Prostate gland (tissue), 2 donors: Measurements from ENCODE around the gene RNF152. TPM values are rescaled to one million over a fixed set of nuclear protein-coding genes. Genes with fewer than 3 reads are reported as not detected.

Source experiments
- DNase-seq: peaks from one replicate; pipeline ENCODE4 v3.0.0-alpha.2; 2019; ENCODE audit warnings: low spot score
- H3K27ac ChIP-seq, 2 donors: fragments of 200-600 bp; sonication (generic); 2 replicates each; pipeline ENCODE4 v1.5.1; 2017 to 2019
- H3K27me3 ChIP-seq: fragments of 200-600 bp; sonication (generic); replicated peaks from 2 replicates; pipeline ENCODE4 v1.5.1; 2019; ENCODE audit not compliant: insufficient read depth
- H3K36me3 ChIP-seq, 2 donors: fragments of 200-600 bp; sonication (generic); 1 replicate in 1 of 2; 2 replicates in 1 of 2; pipeline versions ENCODE4 v1.5.1 to v1.8.1; 2017 to 2019
- H3K4me1 ChIP-seq: fragments of 200-600 bp; sonication (generic); replicated peaks from 2 replicates; pipeline ENCODE4 v1.5.1; 2019
- H3K4me3 ChIP-seq, 2 donors: fragments of 200-600 bp; sonication (generic); 2 replicates each; pipeline ENCODE4 v1.5.1; 2017 to 2019
- H3K9me3 ChIP-seq: fragments of 200-600 bp; sonication (generic); 2 replicates; pipeline ENCODE4 v1.5.1; 2017
- POLR2A ChIP-seq: fragments of 450-650 bp; IDR thresholded peaks from one replicate; pipeline ENCODE4 v1.6.1; 2016; ENCODE audit warnings: antibody characterized with exemption, mild to moderate bottlenecking
- POLR2AphosphoS5 ChIP-seq: sonication (generic); formaldehyde crosslinking; IDR thresholded peaks from one replicate; pipeline ENCODE4 v1.6.1; 2017; ENCODE audit warnings: antibody characterized with exemption
- whole genome bisulfite sequencing: methylation state at CpG from one replicate; pipeline ENCODE4 v1.1.5; 2018; 5-methylcytosine and 5-hydroxymethylcytosine counted together
- intact Hi-C: fragments of 100-400 bp; cut with DNase I; formaldehyde crosslinking; loops from one replicate; pipeline ENCODE4 v1.14.2; 2022
- total RNA-seq, 2 donors: library from RNA; depleted of rRNA; stranded (reverse); fragments of >200 nt; gene quantifications; one replicate each; pipeline ENCODE4 v1.1.0, GENCODE V29; 2016
- TF ChIP-seq, protein P1 (sequence below), 4 experiments: fragments of 200-600 bp in 2 of 4; fragments of 450-650 bp in 2 of 4; sonication (generic) in 2 of 4; IDR thresholded peaks; 1 replicate in 3 of 4; 2 replicates in 1 of 4; pipeline ENCODE4 v1.5.1; 2016 to 2019; ENCODE audit warnings: antibody characterized with exemption in 4 of 4, mild to moderate bottlenecking in 2 of 4, moderate library complexity in 2 of 4

Gene RNF152
- total RNA-seq, 2 donors from 2014 or later, result 15.5 to 38.9 TPM

DNA sequence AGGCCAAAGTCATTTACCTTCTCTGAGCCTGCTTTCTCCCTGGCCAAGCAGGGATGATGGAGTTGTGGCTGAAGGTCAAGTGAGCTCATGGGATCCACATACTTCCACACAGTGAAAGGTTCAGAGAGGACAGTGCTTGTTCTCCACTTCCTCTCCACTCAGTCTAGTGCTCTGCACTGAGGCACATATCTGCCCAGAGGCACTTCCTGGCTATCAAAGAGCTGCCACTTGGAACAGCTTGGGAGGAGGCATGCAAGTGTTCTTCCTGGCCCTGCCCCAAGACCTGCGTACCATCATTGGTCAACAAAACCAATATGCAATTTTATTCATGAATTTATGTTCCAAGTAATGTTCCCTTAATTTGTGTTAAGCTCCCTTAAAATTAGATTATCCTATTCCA, 71.9 kb downstream of the RNF152 start:
- no peaks in the 10 kb centered on the region for H3K36me3 ChIP-seq
- no peak overlapping the region for H3K4me3 ChIP-seq
- TF ChIP-seq POLR2A (no peak), POLR2AphosphoS5 (no peak)
- TF ChIP-seq, protein P1, sequence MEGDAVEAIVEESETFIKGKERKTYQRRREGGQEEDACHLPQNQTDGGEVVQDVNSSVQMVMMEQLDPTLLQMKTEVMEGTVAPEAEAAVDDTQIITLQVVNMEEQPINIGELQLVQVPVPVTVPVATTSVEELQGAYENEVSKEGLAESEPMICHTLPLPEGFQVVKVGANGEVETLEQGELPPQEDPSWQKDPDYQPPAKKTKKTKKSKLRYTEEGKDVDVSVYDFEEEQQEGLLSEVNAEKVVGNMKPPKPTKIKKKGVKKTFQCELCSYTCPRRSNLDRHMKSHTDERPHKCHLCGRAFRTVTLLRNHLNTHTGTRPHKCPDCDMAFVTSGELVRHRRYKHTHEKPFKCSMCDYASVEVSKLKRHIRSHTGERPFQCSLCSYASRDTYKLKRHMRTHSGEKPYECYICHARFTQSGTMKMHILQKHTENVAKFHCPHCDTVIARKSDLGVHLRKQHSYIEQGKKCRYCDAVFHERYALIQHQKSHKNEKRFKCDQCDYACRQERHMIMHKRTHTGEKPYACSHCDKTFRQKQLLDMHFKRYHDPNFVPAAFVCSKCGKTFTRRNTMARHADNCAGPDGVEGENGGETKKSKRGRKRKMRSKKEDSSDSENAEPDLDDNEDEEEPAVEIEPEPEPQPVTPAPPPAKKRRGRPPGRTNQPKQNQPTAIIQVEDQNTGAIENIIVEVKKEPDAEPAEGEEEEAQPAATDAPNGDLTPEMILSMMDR (IDR thresholded peaks at IDR 0.05), result no peak
- intact Hi-C loops, result no loop called here
- H3K27me3 ChIP-seq, result no peaks in the 10 kb centered on the region
- no peaks in the 10 kb centered on the region for H3K9me3 ChIP-seq
- H3K4me1 ChIP-seq, result no peaks in the 10 kb centered on the region
- WGBS, result 93% methylated on average over 1 of the region's 1 CpG
- DNase-seq, result no peak
- no peak overlapping the region for H3K27ac ChIP-seq

DNA sequence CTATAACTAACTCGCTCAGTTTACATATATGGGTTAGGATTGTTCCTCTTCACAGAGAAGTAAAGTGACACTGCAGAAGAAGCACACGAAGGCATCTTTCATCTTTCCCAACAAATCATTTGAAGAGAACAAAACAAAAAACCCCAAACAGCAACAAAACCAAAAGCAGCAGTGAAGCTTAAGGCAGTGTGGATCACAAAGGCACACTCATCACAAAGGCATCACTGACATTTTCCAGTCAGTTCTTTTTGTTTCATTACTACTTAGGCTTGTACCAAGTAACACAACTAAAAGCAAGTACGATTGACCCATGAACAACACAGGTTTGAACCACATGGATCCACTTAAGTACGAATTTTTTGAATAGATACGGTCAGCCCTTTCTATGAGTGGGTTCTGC, 75.7 kb downstream of the RNF152 start:
- Histone ChIP-seq H3K36me3 (no peaks in the 10 kb centered on the region), H3K4me3 (no peak overlapping the region), H3K4me1 (no peaks in the 10 kb centered on the region), H3K27ac (no peak overlapping the region), H3K27me3 (no peaks in the 10 kb centered on the region), H3K9me3 (no peaks in the 10 kb centered on the region)
- TF ChIP-seq, protein P1 (IDR thresholded peaks at IDR 0.05), result no peak
- TF ChIP-seq POLR2AphosphoS5, result no peak
- TF ChIP-seq POLR2A, result no peak
- intact Hi-C loops, result no loop called here
- no peak for DNase-seq
- 95% methylated on average over 5 of the region's 5 CpGs for WGBS

DNA sequence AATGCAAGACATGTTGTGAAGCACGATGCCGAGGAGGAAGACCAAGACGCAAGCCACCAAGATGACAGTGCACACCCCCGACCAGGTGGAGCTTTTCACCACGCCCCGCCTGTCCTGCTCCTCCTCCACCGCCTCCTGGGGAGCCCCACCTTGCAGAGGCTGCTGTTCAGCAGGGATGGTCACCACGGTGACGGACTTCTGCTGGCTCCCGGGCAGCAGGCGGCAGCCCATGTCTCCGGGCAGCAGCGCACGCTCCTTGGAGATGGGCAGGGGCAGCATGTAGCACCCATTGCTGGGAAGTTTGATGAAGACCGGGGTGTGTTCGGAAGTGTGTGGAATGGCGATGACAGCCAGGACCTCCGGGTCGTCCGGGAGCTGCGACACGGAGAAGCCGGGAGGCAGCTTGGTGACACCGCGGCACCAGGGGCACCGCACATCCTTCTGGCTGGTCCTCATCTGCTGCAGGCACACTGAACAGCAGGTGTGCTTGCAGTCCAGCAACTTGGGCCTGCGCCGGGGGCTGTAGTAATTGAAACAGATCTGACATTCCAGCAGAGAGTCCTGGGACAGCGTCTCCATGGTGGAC, 76.8 kb downstream of the RNF152 start:
- no peaks in the 10 kb centered on the region for H3K4me1 ChIP-seq
- H3K27ac ChIP-seq, result no peak overlapping the region
- TF ChIP-seq, protein P1 (IDR thresholded peaks at IDR 0.05), result no peak
- TF ChIP-seq POLR2AphosphoS5 (no peak), POLR2A (no peak)
- intact Hi-C loops, result no loop called here
- DNase-seq, result no peak
- no peak overlapping the region for H3K4me3 ChIP-seq
- WGBS, result 97% methylated on average over 29 of the region's 29 CpGs
- no peaks in the 10 kb centered on the region for H3K27me3 ChIP-seq
- H3K36me3 ChIP-seq, result no peaks in the 10 kb centered on the region
- no peaks in the 10 kb centered on the region for H3K9me3 ChIP-seq

GRCh38 chr18:61808286-61808685, 84.5 kb downstream of the RNF152 start:
- WGBS, result 79% methylated on average over 3 of the region's 3 CpGs
- H3K36me3 ChIP-seq, result no peaks in the 10 kb centered on the region
- no peaks in the 10 kb centered on the region for H3K4me1 ChIP-seq
- H3K27ac ChIP-seq, result no peak overlapping the region
- H3K9me3 ChIP-seq, result no peaks in the 10 kb centered on the region
- H3K4me3 ChIP-seq, result no peak overlapping the region
- TF ChIP-seq POLR2A (no peak), POLR2AphosphoS5 (no peak)
- TF ChIP-seq, protein P1 (IDR thresholded peaks at IDR 0.05), result no peak
- intact Hi-C loops, result no loop called here
- no peaks in the 10 kb centered on the region for H3K27me3 ChIP-seq
- DNase-seq, result no peak

DNA sequence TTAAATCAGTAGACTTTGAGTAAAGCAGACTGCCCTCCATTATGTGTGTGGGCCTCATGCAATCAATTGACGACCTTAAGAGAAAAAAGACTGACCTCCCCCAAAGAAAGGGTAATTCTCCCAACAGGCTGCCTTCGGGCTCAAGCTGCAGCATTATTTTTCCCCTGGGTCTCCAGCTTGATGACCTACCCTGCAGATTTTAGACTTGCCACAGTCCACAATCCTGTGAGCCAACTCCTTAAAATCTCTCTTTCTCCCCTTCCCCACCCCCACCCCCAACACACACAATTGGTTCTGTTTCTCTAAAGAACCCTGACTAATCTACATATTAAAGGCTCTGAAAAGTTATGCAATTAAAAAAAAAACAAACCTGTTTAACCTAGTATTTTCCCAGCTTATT, 89.4 kb downstream of the RNF152 start:
- no peak overlapping the region for H3K27ac ChIP-seq
- no peaks in the 10 kb centered on the region for H3K27me3 ChIP-seq
- no peak for TF ChIP-seq POLR2A
- TF ChIP-seq POLR2AphosphoS5, result no peak
- TF ChIP-seq, protein P1 (IDR thresholded peaks at IDR 0.05), result no peak
- WGBS, result 52% methylated on average over 2 of the region's 2 CpGs
- H3K36me3 ChIP-seq, result no peaks in the 10 kb centered on the region
- intact Hi-C loops, result no loop called here
- no peak for DNase-seq
- no peaks in the 10 kb centered on the region for H3K9me3 ChIP-seq
- no peaks in the 10 kb centered on the region for H3K4me1 ChIP-seq
- no peak overlapping the region for H3K4me3 ChIP-seq
